ENCODE data around the gene NAV1. TPM values are rescaled to one million over a fixed set of nuclear protein-coding genes. Genes with fewer than 3 reads are reported as not detected.
A peak's percentile ranks its signal among the peaks of the same experiment; 100 is the strongest.

Gene NAV1
- total and polyA plus RNA-seq, 9 of the 15 experiments (the other 6 are each of a cell fraction or from before 2014, with no cell fraction given), result 0.91 to 16.8 (median 3.2) TPM

- TF ChIP-seq ZBTB11 (CRISPR knock-in tag; IDR thresholded peaks at IDR 0.05), result no peak
- peak; percentile 10; the same call in 1 of the 2 replicates for TF ChIP-seq HIVEP1 (CRISPR knock-in tag; IDR thresholded peaks at IDR 0.05)
- TF ChIP-seq DEAF1 (CRISPR knock-in tag; IDR thresholded peaks at IDR 0.05), result no peak
- TF ChIP-seq ZNF24 (IDR thresholded peaks at IDR 0.05), result 0 out of 2 replicates have a peak, but pooled peaks have one; percentile 17
- no peak for TF ChIP-seq FOXJ3 (CRISPR knock-in tag; IDR thresholded peaks at IDR 0.05)
- TF ChIP-seq CBX5 (IDR thresholded peaks at IDR 0.05; ENCODE audit: borderline replicate concordance, low read depth), result no peak
- TF ChIP-seq ARID4B (CRISPR knock-in tag; IDR thresholded peaks at IDR 0.05), result no peak
- no peak for TF ChIP-seq ZNF3 (CRISPR knock-in tag; IDR thresholded peaks at IDR 0.05)
- no peak for TF ChIP-seq ZEB2 (IDR thresholded peaks at IDR 0.05)
- TF ChIP-seq ATF3 (IDR thresholded peaks at IDR 0.05), result peak; percentile 43; the same call in 1 of the 2 replicates
- TF ChIP-seq ATF3 (CRISPR knock-in tag; conservative IDR thresholded peaks at IDR 0.05), result no peak
- no peak for TF ChIP-seq RBM34 (IDR thresholded peaks at IDR 0.05; ENCODE audit: borderline replicate concordance, insufficient read depth, low read length)
- no peak for TF ChIP-seq ZBTB7A (IDR thresholded peaks at IDR 0.05; ENCODE audit: borderline replicate concordance, control insufficient read depth, low read depth, low read length)
- TF ChIP-seq SNRNP70 (optimal IDR thresholded peaks at IDR 0.05; ENCODE audit: low read depth, low read length), result no peak
- TF ChIP-seq ZNF384 (IDR thresholded peaks at IDR 0.05; ENCODE audit: low read depth, low read length), result no peak
- no peak for TF ChIP-seq DPF2 (IDR thresholded peaks at IDR 0.05)
These were observed 32.1 kb downstream of the NAV1 start (continued) for GRCh38 chr1:201570886-201571624.

Data from K562 (cell line).